Measurements from ENCODE around the gene YDJC. TPM values are rescaled to one million over a fixed set of nuclear protein-coding genes. Genes with fewer than 3 reads are reported as not detected.

Gene YDJC
- total and polyA plus RNA-seq, 2 of the 8 experiments (the other 6 are each of a cell fraction or from before 2014, with no cell fraction given), result 36.7 to 45.2 TPM

GRCh38 chr22:21657360-21658032 lies 27.7 kb upstream of the YDJC start (continued):
- TF ChIP-seq CHD7 (IDR thresholded peaks at IDR 0.05; ENCODE audit: insufficient replicate concordance, low read length) (no peak), TEAD4 (IDR thresholded peaks at IDR 0.05; ENCODE audit: low read depth, low read length) (no peak), SIX5 (IDR thresholded peaks at IDR 0.05; ENCODE audit: low read depth, low read length) (no peak), TAF1 (IDR thresholded peaks at IDR 0.05; ENCODE audit: low read depth, low read length) (0 out of 2 replicates have a peak, but pooled peaks have one; percentile 26), SAP30 (IDR thresholded peaks at IDR 0.05; ENCODE audit: insufficient read depth, insufficient replicate concordance, low read length) (no peak), ZNF274 (IDR thresholded peaks at IDR 0.05; ENCODE audit: borderline replicate concordance, extremely low read depth, low read length) (no peak), TCF12 (IDR thresholded peaks at IDR 0.05; ENCODE audit: low read depth, low read length) (0 out of 2 replicates have a peak, but pooled peaks have one; percentile 11), RNF2 (IDR thresholded peaks at IDR 0.05; ENCODE audit: borderline replicate concordance, low read depth, low read length, missing control alignments, poor library complexity, severe bottlenecking) (no peak), MAFK (IDR thresholded peaks at IDR 0.05; ENCODE audit: low read depth, low read length) (no peak), NANOG (IDR thresholded peaks at IDR 0.05; ENCODE audit: insufficient read depth, low read depth, low read length, poor library complexity, severe bottlenecking) (no peak)

Measured in H1 (cell line).